Hepatocyte (in vitro differentiated cells): Measurements from ENCODE around the gene AOPEP.

Source experiments
- CTCF ChIP-seq: fragments of 200-600 bp; sonication (generic); IDR thresholded peaks from 2 replicates; pipeline ENCODE4 v1.5.1; 2016; ENCODE audit warnings: antibody characterized with exemption, mild to moderate bottlenecking; ENCODE audit not compliant: poor library complexity
- EZH2 ChIP-seq: fragments of 200-600 bp; sonication (generic); IDR thresholded peaks from 2 replicates; pipeline ENCODE4 v1.6.1; 2016; ENCODE audit warnings: antibody characterized with exemption, mild to moderate bottlenecking, borderline replicate concordance

- TF ChIP-seq CTCF (no peak), EZH2 (no peak)
These were observed 224.3 kb downstream of the AOPEP start for GRCh38 chr9:94950579-94951323.
